Effector memory CD4-positive, alpha-beta T cell (primary cell): ENCODE data around the gene AOPEP.
"Not testable (repeated sequence)": the region's sequence is repeated elsewhere in the genome, so short reads cannot be mapped to it uniquely, and the experiment has no call there.

Experiments used
- DNase-seq, 3 donors: peaks; one replicate each; pipeline ENCODE4 v3.0.0-alpha.2; 2020
- H3K27ac ChIP-seq: 2 replicates; pipeline ENCODE4 v1.7.0; 2013; ENCODE audit warnings: mild to moderate bottlenecking, low read length, moderate library complexity; ENCODE audit not compliant: insufficient read depth, poor library complexity, severe bottlenecking
- H3K27me3 ChIP-seq: replicated peaks from 2 replicates; pipeline ENCODE4 v1.7.0; 2013; ENCODE audit warnings: mild to moderate bottlenecking, low read length; ENCODE audit not compliant: insufficient read depth, control insufficient read depth, poor library complexity, severe bottlenecking
- H3K36me3 ChIP-seq: 2 replicates; pipeline ENCODE4 v1.7.0; 2013; ENCODE audit warnings: mild to moderate bottlenecking, low read length, moderate library complexity; ENCODE audit not compliant: control insufficient read depth, insufficient read depth
- H3K4me1 ChIP-seq: 2 replicates; pipeline ENCODE4 v1.7.0; 2013; ENCODE audit warnings: low read length, mild to moderate bottlenecking; ENCODE audit not compliant: control insufficient read depth, insufficient read depth, poor library complexity, severe bottlenecking
- H3K4me3 ChIP-seq: 2 replicates; pipeline ENCODE4 v1.7.0; 2013; ENCODE audit warnings: low read length, low read depth, mild to moderate bottlenecking; ENCODE audit not compliant: insufficient read depth, poor library complexity, severe bottlenecking
- H3K9me3 ChIP-seq: 2 replicates; pipeline ENCODE4 v1.7.0; 2013; ENCODE audit warnings: mild to moderate bottlenecking, low read length, moderate library complexity; ENCODE audit not compliant: control insufficient read depth

The AOPEP gene

DNA sequence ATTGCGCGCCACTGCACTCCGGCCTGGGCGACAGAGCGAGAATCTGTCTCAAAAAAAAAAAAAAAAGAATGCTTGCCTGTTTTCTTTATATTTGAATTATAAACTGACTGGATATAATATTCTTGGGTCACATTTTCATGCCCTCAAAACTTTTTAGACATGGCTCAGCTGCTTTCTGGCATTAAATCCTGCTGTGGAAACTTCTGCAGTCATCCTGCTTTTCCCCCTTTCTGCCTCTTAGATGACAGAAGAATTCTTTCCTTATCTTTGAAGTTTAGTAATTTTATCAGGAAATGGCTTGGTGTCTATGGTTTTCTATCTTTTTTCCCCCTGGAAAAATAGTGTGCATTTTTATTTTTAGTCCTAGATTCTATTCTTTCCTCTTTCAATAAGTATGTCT is 234.5 kb downstream of the AOPEP start:
- H3K27ac ChIP-seq: no peak overlapping the region
- H3K36me3 ChIP-seq: no peaks in the 10 kb centered on the region
- no peaks in the 10 kb centered on the region for H3K4me1 ChIP-seq
- H3K9me3 ChIP-seq: no peaks in the 10 kb centered on the region
- no peak overlapping the region for H3K4me3 ChIP-seq
- no peak for DNase-seq
- H3K27me3 ChIP-seq: no peaks in the 10 kb centered on the region

DNA sequence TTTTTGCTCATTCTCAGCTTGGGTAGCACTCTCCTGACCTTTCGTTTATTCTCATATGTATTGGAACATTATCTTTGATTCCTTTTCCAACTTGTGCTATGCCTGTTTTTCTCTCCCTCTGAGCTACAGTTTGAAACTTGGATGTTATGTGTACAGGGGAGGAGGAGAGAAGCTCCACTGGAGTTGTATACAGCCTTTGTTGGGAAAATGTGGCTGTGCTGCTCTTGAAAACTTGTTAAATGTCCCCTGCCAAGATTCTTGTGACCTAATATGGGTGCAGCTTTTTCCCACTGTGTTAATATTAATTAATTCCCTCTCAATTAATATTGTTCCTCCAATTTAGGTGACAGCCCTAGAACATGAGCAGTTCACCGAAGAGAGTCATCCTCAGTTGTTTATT is 235.4 kb downstream of the AOPEP start:
- Histone ChIP-seq H3K9me3 (no peaks in the 10 kb centered on the region), H3K4me1 (no peaks in the 10 kb centered on the region), H3K27ac (no peak overlapping the region), H3K27me3 (no peaks in the 10 kb centered on the region), H3K4me3 (no peak overlapping the region), H3K36me3 (no peaks in the 10 kb centered on the region)
- no peak for DNase-seq

DNA sequence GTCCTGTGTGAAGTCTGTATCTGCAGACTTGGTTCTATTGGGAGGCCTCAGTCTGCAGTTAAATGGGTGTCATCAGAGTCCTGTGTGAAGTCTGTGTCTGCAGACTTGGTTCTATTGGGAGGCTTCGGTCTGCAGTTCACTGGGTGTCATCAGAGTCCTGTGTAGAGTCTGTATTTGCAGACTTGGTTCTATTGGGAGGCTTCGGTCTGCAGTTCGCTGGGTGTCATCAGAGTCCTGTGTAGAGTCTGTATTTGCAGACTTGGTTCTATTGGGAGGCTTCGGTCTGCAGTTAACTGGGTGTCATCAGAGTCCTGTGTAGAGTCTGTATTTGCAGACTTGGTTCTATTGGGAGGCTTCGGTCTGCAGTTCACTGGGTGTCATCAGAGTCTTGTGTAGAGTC is 239.1 kb downstream of the AOPEP start:
- H3K9me3 ChIP-seq, H3K27me3 ChIP-seq, H3K4me3 ChIP-seq, H3K36me3 ChIP-seq, H3K4me1 ChIP-seq, H3K27ac ChIP-seq, DNase-seq: not testable (repeated sequence)

DNA sequence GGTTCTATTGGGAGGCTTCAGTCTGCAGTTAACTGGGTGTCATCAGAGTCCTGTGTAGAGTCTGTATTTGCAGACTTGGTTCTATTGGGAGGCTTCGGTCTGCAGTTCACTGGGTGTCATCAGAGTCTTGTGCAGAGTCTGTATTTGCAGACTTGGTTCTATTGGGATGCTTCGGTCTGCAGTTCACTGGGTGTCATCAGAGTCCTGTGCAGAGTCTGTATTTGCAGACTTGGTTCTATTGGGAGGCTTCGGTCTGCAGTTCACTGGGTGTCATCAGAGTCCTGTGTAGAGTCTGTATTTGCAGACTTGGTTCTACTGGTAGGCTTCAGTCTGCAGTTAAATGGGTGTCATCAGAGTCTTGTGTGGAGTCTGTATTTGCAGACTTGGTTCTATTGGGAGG is 239.5 kb downstream of the AOPEP start:
- H3K27ac ChIP-seq, DNase-seq, H3K9me3 ChIP-seq, H3K36me3 ChIP-seq, H3K4me1 ChIP-seq, H3K4me3 ChIP-seq, H3K27me3 ChIP-seq: not testable (repeated sequence)

DNA sequence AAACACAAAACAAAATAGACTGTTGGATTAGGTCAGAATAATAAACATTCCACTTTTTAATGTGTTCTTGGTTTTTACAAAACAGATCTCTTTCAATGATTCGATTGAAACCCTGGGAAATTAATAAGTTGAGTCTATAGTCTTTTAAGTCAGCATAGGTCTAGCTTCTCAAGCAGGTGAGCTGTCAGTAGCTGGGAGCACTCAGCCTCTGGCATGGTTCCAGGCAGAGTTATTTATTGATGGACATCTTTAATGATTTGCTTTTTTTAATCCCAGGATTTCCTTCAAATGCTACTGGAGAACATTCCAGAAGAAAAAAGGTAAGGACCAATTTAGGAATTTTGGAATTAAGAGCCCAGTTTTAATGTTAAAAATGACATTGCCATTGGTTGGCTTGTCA is 241.0 kb downstream of the AOPEP start:
- no peak for DNase-seq
- Histone ChIP-seq H3K4me3 (no peak overlapping the region), H3K27me3 (no peaks in the 10 kb centered on the region), H3K27ac (no peak overlapping the region), H3K4me1 (no peaks in the 10 kb centered on the region), H3K36me3 (no peaks in the 10 kb centered on the region), H3K9me3 (no peaks in the 10 kb centered on the region)

DNA sequence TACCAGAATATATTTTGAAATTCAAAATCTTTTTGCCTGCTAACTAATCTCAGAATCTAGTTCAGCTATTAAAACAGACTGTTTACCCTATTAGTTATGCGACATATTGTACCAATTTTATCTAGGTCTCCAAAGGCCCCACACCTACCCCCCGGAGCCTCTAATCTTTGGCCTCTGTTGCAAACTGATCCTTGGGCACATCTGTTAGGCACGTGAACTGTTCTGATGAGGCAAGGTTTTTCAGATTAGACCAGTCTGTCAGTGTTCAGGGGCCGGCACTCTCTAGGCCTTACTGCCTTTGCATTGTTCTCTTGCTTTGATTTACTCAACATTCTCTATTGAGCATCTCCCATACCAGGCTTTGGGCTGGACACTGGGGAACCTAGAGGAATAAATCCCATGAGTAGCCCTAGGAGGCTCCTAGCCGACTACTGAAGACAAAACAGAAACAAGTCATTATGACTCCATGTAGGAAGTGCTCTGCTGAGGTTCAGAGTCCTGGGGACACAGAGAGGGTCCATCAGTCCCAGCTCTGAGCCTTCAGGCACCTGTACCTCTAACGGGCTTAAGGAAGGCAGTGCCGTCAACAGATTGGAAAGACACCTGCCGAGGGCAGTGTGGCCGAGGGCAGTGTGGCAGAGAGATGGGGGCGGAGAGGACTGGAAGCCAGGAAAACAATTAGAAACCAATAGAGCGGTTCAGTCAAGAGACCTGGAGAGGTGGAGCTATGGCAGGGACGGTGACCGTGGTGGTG is 245.1 kb downstream of the AOPEP start:
- Histone ChIP-seq H3K4me1 (no peaks in the 10 kb centered on the region), H3K9me3 (no peaks in the 10 kb centered on the region), H3K4me3 (no peak overlapping the region), H3K36me3 (no peaks in the 10 kb centered on the region), H3K27ac (no peak overlapping the region), H3K27me3 (no peaks in the 10 kb centered on the region)
- DNase-seq: no peak

DNA sequence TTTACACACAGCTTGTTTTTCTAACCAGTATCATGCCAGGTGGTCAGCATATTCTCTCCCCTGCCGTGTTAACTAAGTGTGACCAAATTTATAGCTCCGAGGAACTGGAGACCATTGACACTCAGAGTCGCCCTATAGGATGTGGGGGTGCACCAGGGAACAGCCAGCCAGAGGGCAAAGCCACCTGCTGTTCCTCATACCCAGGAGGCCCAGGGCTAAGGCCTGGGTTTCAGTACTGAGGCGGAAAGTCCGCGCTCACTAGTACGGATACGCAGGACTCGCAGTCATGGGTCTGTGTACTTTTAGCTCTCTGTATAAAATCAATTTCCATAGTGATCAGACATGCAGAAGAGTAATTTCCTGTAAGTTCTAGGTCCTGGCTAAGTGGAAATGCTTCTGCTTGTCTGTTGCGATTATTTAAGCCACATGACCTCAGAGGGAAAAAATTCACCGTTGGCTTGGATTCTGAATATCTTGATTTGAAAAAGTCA is 247.0 kb downstream of the AOPEP start:
- Histone ChIP-seq H3K9me3 (no peaks in the 10 kb centered on the region), H3K27me3 (no peaks in the 10 kb centered on the region), H3K27ac (no peak overlapping the region), H3K36me3 (no peaks in the 10 kb centered on the region), H3K4me1 (no peaks in the 10 kb centered on the region), H3K4me3 (no peak overlapping the region)
- no peak for DNase-seq

DNA sequence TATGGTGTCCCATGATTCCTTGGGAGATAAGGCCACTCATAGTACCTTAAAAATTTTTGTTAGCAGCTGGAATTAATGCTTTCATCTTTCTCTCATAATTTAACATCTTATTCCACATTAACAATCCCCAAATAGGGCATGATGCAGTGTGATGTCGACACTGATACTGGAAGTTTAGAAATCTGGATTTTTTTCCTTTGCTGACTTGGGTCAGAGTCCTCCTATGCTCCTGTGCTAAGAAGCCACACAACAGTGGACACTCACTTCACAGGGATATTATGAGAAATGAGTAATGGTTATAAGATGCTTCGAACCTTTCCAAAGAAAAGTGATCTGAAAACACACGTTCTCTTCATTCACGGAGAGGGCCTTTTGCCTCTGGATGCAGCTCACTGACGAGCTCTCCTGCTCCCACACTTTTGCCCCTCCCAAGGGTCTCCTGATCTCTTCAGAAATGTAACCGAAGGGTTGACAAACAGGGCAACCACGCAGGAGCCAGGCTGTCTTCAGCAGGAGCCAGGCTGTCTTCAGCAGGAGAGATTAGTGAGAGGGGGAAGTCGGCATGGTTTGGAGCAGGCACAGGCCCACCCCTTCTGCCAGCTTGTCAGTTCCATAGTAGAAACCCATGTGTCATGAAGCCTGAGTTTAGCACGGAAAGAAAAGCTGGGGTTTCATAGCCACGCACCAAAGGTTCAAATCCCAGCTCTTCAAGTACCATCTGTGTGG is 247.8 kb downstream of the AOPEP start:
- no peak overlapping the region for H3K27ac ChIP-seq
- H3K4me3 ChIP-seq: no peak overlapping the region
- DNase-seq: no peak
- no peaks in the 10 kb centered on the region for H3K9me3 ChIP-seq
- H3K4me1 ChIP-seq: no peaks in the 10 kb centered on the region
- H3K27me3 ChIP-seq: no peaks in the 10 kb centered on the region
- no peaks in the 10 kb centered on the region for H3K36me3 ChIP-seq

DNA sequence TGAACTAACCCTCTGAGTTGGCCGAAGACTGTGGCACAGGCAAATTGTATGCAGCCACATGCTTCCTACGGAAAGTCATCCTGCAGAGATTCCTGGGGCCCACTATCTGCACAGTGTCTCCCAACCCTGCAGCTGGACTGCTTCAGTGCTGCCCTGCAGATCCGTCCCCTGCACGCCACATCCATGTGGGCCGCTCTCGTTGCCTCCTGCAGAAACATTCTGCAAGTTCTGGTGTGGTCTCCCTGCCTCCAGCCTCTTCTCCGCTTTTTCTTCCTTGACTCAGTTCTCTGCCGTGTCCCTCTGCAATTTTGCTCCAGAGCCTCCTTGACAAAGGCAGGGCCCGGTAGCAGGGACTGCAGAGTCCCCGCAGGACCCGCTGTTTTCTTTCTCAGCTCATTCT is 249.0 kb downstream of the AOPEP start:
- no peak overlapping the region for H3K4me3 ChIP-seq
- no peaks in the 10 kb centered on the region for H3K27me3 ChIP-seq
- no peak for DNase-seq
- H3K9me3 ChIP-seq: no peaks in the 10 kb centered on the region
- no peaks in the 10 kb centered on the region for H3K4me1 ChIP-seq
- no peak overlapping the region for H3K27ac ChIP-seq
- H3K36me3 ChIP-seq: no peaks in the 10 kb centered on the region

DNA sequence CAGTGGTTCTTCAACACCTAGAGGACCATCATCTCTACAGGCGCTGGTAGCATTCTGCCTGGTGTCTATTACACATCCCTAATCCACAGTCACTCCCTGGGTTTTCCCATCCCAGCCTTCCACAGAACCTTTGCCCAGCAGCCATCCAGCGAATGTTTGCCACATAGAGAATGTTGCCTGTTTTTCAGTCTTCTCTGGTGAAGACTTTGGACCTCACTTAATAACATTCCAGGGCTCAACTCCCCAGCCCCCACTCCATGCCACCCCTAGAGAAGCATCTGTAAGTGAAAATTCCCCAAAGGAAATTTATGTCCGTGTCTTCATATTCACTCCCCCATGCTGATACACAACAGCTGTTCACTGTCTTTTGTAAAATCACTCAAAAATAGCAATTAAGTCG is 249.6 kb downstream of the AOPEP start:
- Histone ChIP-seq H3K9me3 (no peaks in the 10 kb centered on the region), H3K27ac (no peak overlapping the region), H3K4me3 (no peak overlapping the region), H3K27me3 (no peaks in the 10 kb centered on the region), H3K4me1 (no peaks in the 10 kb centered on the region), H3K36me3 (no peaks in the 10 kb centered on the region)
- DNase-seq: no peak
